Kidney epithelial cell (primary cell): ENCODE measurements around the gene RAPGEF4. TPM values are rescaled to one million over a fixed set of nuclear protein-coding genes. Genes with fewer than 3 reads are reported as not detected.

Experiments used
- DNase-seq: peaks from one replicate; pipeline ENCODE4 v3.0.0-alpha.2; 2010; ENCODE audit warnings: low read depth
- H3K27me3 ChIP-seq: 2 replicates; pipeline ENCODE4 v1.6.0; 2011; ENCODE audit warnings: low read length; ENCODE audit not compliant: control insufficient read depth, insufficient read depth
- H3K36me3 ChIP-seq: 2 replicates; pipeline ENCODE4 v1.5.1; 2011; ENCODE audit warnings: low read length; ENCODE audit not compliant: control insufficient read depth, insufficient read depth
- H3K4me3 ChIP-seq: 2 replicates; pipeline ENCODE4 v1.5.1; 2011; ENCODE audit warnings: low read depth, mild to moderate bottlenecking, control low read depth, low read length
- CTCF ChIP-seq: IDR thresholded peaks from 2 replicates; pipeline ENCODE4 v1.5.1; 2011; ENCODE audit warnings: mild to moderate bottlenecking, moderate library complexity, low read length, control low read depth, inconsistent platforms; ENCODE audit not compliant: insufficient read depth, poor library complexity, severe bottlenecking
- total RNA-seq: library from RNA; depleted of rRNA; stranded (reverse); fragments of >200 nt; gene quantifications from 2 replicates; pipeline ENCODE4 v1.2.3, GENCODE V29; 2015

The RAPGEF4 gene
- total RNA-seq, 1 donor from 2014 or later, result 0.71 TPM

- TF ChIP-seq CTCF, result no peak
- no peak overlapping the region for H3K4me3 ChIP-seq
- DNase-seq, result no peak
- no peaks in the 10 kb centered on the region for H3K27me3 ChIP-seq
- H3K36me3 ChIP-seq, result no peaks in the 10 kb centered on the region
Observed at GRCh38 chr2:172842511-172843265, 107.0 kb downstream of the RAPGEF4 start.

- H3K4me3 ChIP-seq, result no peak overlapping the region
- no peak for TF ChIP-seq CTCF
Observed at GRCh38 chr2:172843266-172843582, 107.6 kb downstream of the RAPGEF4 start.

GRCh38 chr2:172843902-172844715 lies 108.5 kb downstream of the RAPGEF4 start:
- no peaks in the 10 kb centered on the region for H3K27me3 ChIP-seq
- H3K4me3 ChIP-seq, result no peak overlapping the region
- no peaks in the 10 kb centered on the region for H3K36me3 ChIP-seq
- no peak for DNase-seq
- TF ChIP-seq CTCF, result no peak

More at GRCh38 chr2:172843266-172843582, 107.6 kb downstream of the RAPGEF4 start:
- Histone ChIP-seq H3K36me3 (no peaks in the 10 kb centered on the region), H3K27me3 (no peaks in the 10 kb centered on the region)
- no peak for DNase-seq

- no peak overlapping the region for H3K4me3 ChIP-seq
- no peaks in the 10 kb centered on the region for H3K27me3 ChIP-seq
- H3K36me3 ChIP-seq, result no peaks in the 10 kb centered on the region
- no peak for DNase-seq
- TF ChIP-seq CTCF, result no peak
Observed at GRCh38 chr2:172845028-172845630, 109.5 kb downstream of the RAPGEF4 start.

- Histone ChIP-seq H3K36me3 (no peaks in the 10 kb centered on the region), H3K27me3 (no peaks in the 10 kb centered on the region), H3K4me3 (no peak overlapping the region)
- no peak for TF ChIP-seq CTCF
- no peak for DNase-seq
Observed at GRCh38 chr2:172846551-172846950, 110.9 kb downstream of the RAPGEF4 start.
